ENCODE results near the gene ADAMTS14. TPM values are rescaled to one million over a fixed set of nuclear protein-coding genes. Genes with fewer than 3 reads are reported as not detected.
A peak's percentile ranks its signal among the peaks of the same experiment; 100 is the strongest.

Gene ADAMTS14
- total RNA-seq, 1 experiment from 2014 or later = 0.45 TPM

- no peak for DNase-seq (ENCODE audit: low spot score)
Observed at GRCh38 chr10:70730955-70731354, 58.6 kb downstream of the ADAMTS14 start.

- no peak for DNase-seq (ENCODE audit: low spot score)
Observed at GRCh38 chr10:70732569-70732968, 60.3 kb downstream of the ADAMTS14 start.

- no peak for DNase-seq (ENCODE audit: low spot score)
Observed at GRCh38 chr10:70733051-70733450, 60.7 kb downstream of the ADAMTS14 start.

- no peak for DNase-seq (ENCODE audit: low spot score)
Observed at GRCh38 chr10:70735161-70735560, 62.9 kb downstream of the ADAMTS14 start.

GRCh38 chr10:70736525-70736924 lies 64.2 kb downstream of the ADAMTS14 start:
- DNase-seq (ENCODE audit: low spot score) = no peak

GRCh38 chr10:70737250-70737649 lies 64.9 kb downstream of the ADAMTS14 start:
- no peak for DNase-seq (ENCODE audit: low spot score)

GRCh38 chr10:70738006-70738760 lies 65.9 kb downstream of the ADAMTS14 start:
- no peak for DNase-seq (ENCODE audit: low spot score)

GRCh38 chr10:70738761-70739121 lies 66.4 kb downstream of the ADAMTS14 start:
- DNase-seq (ENCODE audit: low spot score) = no peak

GRCh38 chr10:70740406-70741288 lies 68.3 kb downstream of the ADAMTS14 start:
- no peak for DNase-seq (ENCODE audit: low spot score)

- DNase-seq (ENCODE audit: low spot score) = peak; percentile 75
Observed at GRCh38 chr10:70742537-70743429, 70.5 kb downstream of the ADAMTS14 start.

- no peak for DNase-seq (ENCODE audit: low spot score)
Observed at GRCh38 chr10:70743430-70743788, 71.1 kb downstream of the ADAMTS14 start.

- no peak for DNase-seq (ENCODE audit: low spot score)
Observed at GRCh38 chr10:70743879-70744278, 71.6 kb downstream of the ADAMTS14 start.

GRCh38 chr10:70744617-70745143 lies 72.4 kb downstream of the ADAMTS14 start:
- DNase-seq (ENCODE audit: low spot score) = no peak

GRCh38 chr10:70745555-70745954 lies 73.2 kb downstream of the ADAMTS14 start:
- no peak for DNase-seq (ENCODE audit: low spot score)

GRCh38 chr10:70747192-70747965 lies 75.1 kb downstream of the ADAMTS14 start:
- no peak for DNase-seq (ENCODE audit: low spot score)

- DNase-seq (ENCODE audit: low spot score) = no peak
Observed at GRCh38 chr10:70748305-70748704, 76.0 kb downstream of the ADAMTS14 start.

- DNase-seq (ENCODE audit: low spot score) = no peak
Observed at GRCh38 chr10:70748801-70749573, 76.7 kb downstream of the ADAMTS14 start.

- no peak for DNase-seq (ENCODE audit: low spot score)
Observed at GRCh38 chr10:70749756-70750155, 77.5 kb downstream of the ADAMTS14 start.

- no peak for DNase-seq (ENCODE audit: low spot score)
Observed at GRCh38 chr10:70750156-70750703, 77.9 kb downstream of the ADAMTS14 start.

- DNase-seq (ENCODE audit: low spot score) = no peak
Observed at GRCh38 chr10:70751356-70751755, 79.0 kb downstream of the ADAMTS14 start.

Measured in H4 (cell line).